D721Med (cell line): ENCODE data around the gene EIF4G3.
"Not testable (repeated sequence)": the region's sequence is repeated elsewhere in the genome, so short reads cannot be mapped to it uniquely, and the experiment has no call there.

ENCODE experiments used
- DNase-seq: peaks from one replicate; pipeline ENCODE4 v3.0.0; 2011; ENCODE audit warnings: low spot score; ENCODE audit not compliant: insufficient read length
- FAIRE-seq: peaks from 2 replicates; lab custom pipeline; 2011; peaks lifted over from hg19 to GRCh38; lab: Jason Lieb, UNC
- CTCF ChIP-seq: IDR thresholded peaks from 2 replicates; pipeline ENCODE4 v1.5.1; 2012; ENCODE audit warnings: mild to moderate bottlenecking, control low read depth; ENCODE audit not compliant: insufficient read depth; ENCODE audit errors: missing control alignments

EIF4G3 gene

GRCh38 chr1:21184276-21184675 lies 7.6 kb upstream of the EIF4G3 start:
- no peak for TF ChIP-seq CTCF
- FAIRE-seq (no peak), DNase-seq (no peak)

GRCh38 chr1:21182181-21182731 lies 5.6 kb upstream of the EIF4G3 start:
- no peak for TF ChIP-seq CTCF
- DNase-seq = no peak
- FAIRE-seq = no peak

GRCh38 chr1:21178271-21178670 lies 1.6 kb upstream of the EIF4G3 start:
- DNase-seq, FAIRE-seq: not testable (repeated sequence)

- no peak for DNase-seq
- TF ChIP-seq CTCF = no peak
- no peak for FAIRE-seq
Observed at GRCh38 chr1:21175670-21176581, 771 bp downstream of the EIF4G3 start.

GRCh38 chr1:21175324-21175669 lies 1.4 kb downstream of the EIF4G3 start:
- TF ChIP-seq CTCF = no peak
- FAIRE-seq = no peak
- no peak for DNase-seq

GRCh38 chr1:21174654-21175323 lies 1.9 kb downstream of the EIF4G3 start:
- no peak for DNase-seq
- no peak for FAIRE-seq
- TF ChIP-seq CTCF = no peak

- no peak for FAIRE-seq
- no peak for TF ChIP-seq CTCF
- DNase-seq = no peak
Observed at GRCh38 chr1:21174230-21174629, 2.5 kb downstream of the EIF4G3 start.

GRCh38 chr1:21173096-21173495 lies 3.6 kb downstream of the EIF4G3 start:
- FAIRE-seq = not testable (repeated sequence)

GRCh38 chr1:21170837-21171236 lies 5.9 kb downstream of the EIF4G3 start:
- DNase-seq, FAIRE-seq: not testable (repeated sequence)

More at GRCh38 chr1:21173096-21173495, 3.6 kb downstream of the EIF4G3 start:
- not testable (repeated sequence) for DNase-seq
